EL (cell line): ENCODE results near the gene C1orf50.
"Not testable (repeated sequence)": the region's sequence is repeated elsewhere in the genome, so short reads cannot be mapped to it uniquely, and the experiment has no call there.

ENCODE experiments used
- DNase-seq: peaks from one replicate; pipeline ENCODE4 v3.0.0-alpha.2; 2016

C1orf50 gene

GRCh38 chr1:42814815-42815214 lies 47.8 kb downstream of the C1orf50 start:
- not testable (repeated sequence) for DNase-seq

- DNase-seq, result peak; percentile 25
Measured at GRCh38 chr1:42815941-42816584, 49.0 kb downstream of the C1orf50 start.

GRCh38 chr1:42816585-42817439 lies 49.8 kb downstream of the C1orf50 start, which contains the start of the genes ERMAP and SVBP:
Gene ERMAP, plus strand, starts transcription at chr1:42817122. Its CDS starts 13,327 bp downstream, at chr1:42830449.
Gene SVBP, minus strand, starts transcription at chr1:42817397. Its CDS starts 853 bp downstream, at chr1:42816544.
- DNase-seq, result peak; percentile 87

- no peak for DNase-seq
Measured at GRCh38 chr1:42817440-42817767, 50.4 kb downstream of the C1orf50 start.

GRCh38 chr1:42817976-42818375 lies 50.9 kb downstream of the C1orf50 start:
- DNase-seq, result no peak

- no peak for DNase-seq
Measured at GRCh38 chr1:42820813-42821212, 53.8 kb downstream of the C1orf50 start.

GRCh38 chr1:42821690-42822089 lies 54.6 kb downstream of the C1orf50 start:
- no peak for DNase-seq

- no peak for DNase-seq
Measured at GRCh38 chr1:42822800-42823392, 55.8 kb downstream of the C1orf50 start.

- DNase-seq, result no peak
Measured at GRCh38 chr1:42824481-42825035, 57.5 kb downstream of the C1orf50 start.

- no peak for DNase-seq
Measured at GRCh38 chr1:42825036-42825851, 58.2 kb downstream of the C1orf50 start.
